Mesenchymal stem cell (in vitro differentiated cells and primary cell): ENCODE results near the gene DPY19L3.
"Not testable (repeated sequence)": the region's sequence is repeated elsewhere in the genome, so short reads cannot be mapped to it uniquely, and the experiment has no call there.

Experiments
- DNase-seq: peaks from one replicate; pipeline ENCODE4 v3.0.0-alpha.2; 2013
- H2AFZ ChIP-seq: one replicate; pipeline ENCODE4 v1.6.1; 2013; ENCODE audit warnings: low read depth, mild to moderate bottlenecking, control low read depth, inconsistent platforms, low read length, moderate library complexity
- H2AK5ac ChIP-seq: 2 replicates; pipeline ENCODE4 v1.6.1; 2013; ENCODE audit warnings: low read length, moderate library complexity, mild to moderate bottlenecking, inconsistent platforms; ENCODE audit not compliant: severe bottlenecking
- H2BK120ac ChIP-seq: one replicate; pipeline ENCODE4 v1.6.1; 2013; ENCODE audit warnings: low read depth, mild to moderate bottlenecking, inconsistent platforms, low read length, moderate library complexity
- H2BK12ac ChIP-seq, 2 experiments: one replicate each; pipeline ENCODE4 v1.6.1; 2013; ENCODE audit warnings: inconsistent platforms in 2 of 2, low read length in 2 of 2, mild to moderate bottlenecking in 2 of 2, moderate library complexity in 2 of 2, control low read depth in 1 of 2
- H2BK15ac ChIP-seq: one replicate; pipeline ENCODE4 v1.6.1; 2013; ENCODE audit warnings: mild to moderate bottlenecking, low read depth, inconsistent platforms; ENCODE audit not compliant: poor library complexity, severe bottlenecking
- H2BK5ac ChIP-seq: 2 replicates; pipeline ENCODE4 v1.6.1; 2013; ENCODE audit warnings: low read depth, mild to moderate bottlenecking, low read length, control low read depth, inconsistent platforms; ENCODE audit not compliant: poor library complexity, severe bottlenecking
- H3K14ac ChIP-seq, 2 experiments: one replicate each; pipeline ENCODE4 v1.6.1; 2013; ENCODE audit warnings: inconsistent platforms in 2 of 2, low read length in 2 of 2, control low read depth in 1 of 2, mild to moderate bottlenecking in 1 of 2, moderate library complexity in 1 of 2
- H3K18ac ChIP-seq, 2 experiments: one replicate each; pipeline ENCODE4 v1.6.1; 2013; ENCODE audit warnings: inconsistent platforms in 2 of 2, low read length in 2 of 2, control low read depth in 1 of 2, low read depth in 1 of 2, mild to moderate bottlenecking in 1 of 2
- H3K23ac ChIP-seq, 2 experiments: one replicate each; pipeline ENCODE4 v1.6.1; 2013; ENCODE audit warnings: inconsistent platforms in 2 of 2, low read length in 2 of 2, mild to moderate bottlenecking in 2 of 2, moderate library complexity in 2 of 2, control low read depth in 1 of 2
- H3K27ac ChIP-seq: 2 replicates; pipeline ENCODE4 v1.5.1; 2013; ENCODE audit warnings: mild to moderate bottlenecking, moderate library complexity, low read length, control low read depth, inconsistent platforms; ENCODE audit not compliant: poor library complexity, severe bottlenecking
- H3K27me3 ChIP-seq, 2 experiments: 2 replicates each; pipeline versions ENCODE4 v1.6.1 to v1.7.0; 2013; ENCODE audit warnings: low read length in 2 of 2, mild to moderate bottlenecking in 2 of 2, moderate library complexity in 2 of 2, control low read depth in 1 of 2, inconsistent platforms in 1 of 2; ENCODE audit not compliant: control insufficient read depth in 1 of 2, insufficient read depth in 1 of 2
- H3K36me3 ChIP-seq, 2 experiments: 2 replicates each; pipeline versions ENCODE4 v1.6.1 to v1.7.0; 2013; ENCODE audit warnings: low read length in 2 of 2, control low read depth in 1 of 2, inconsistent platforms in 1 of 2, low read depth in 1 of 2, mild to moderate bottlenecking in 1 of 2; ENCODE audit not compliant: insufficient read depth in 2 of 2, control insufficient read depth in 1 of 2
- H3K4ac ChIP-seq, 2 experiments: one replicate each; pipeline ENCODE4 v1.6.1; 2013; ENCODE audit warnings: inconsistent platforms in 2 of 2, low read length in 2 of 2, mild to moderate bottlenecking in 2 of 2, moderate library complexity in 2 of 2, control low read depth in 1 of 2, low read depth in 1 of 2
- H3K4me1 ChIP-seq: 2 replicates; pipeline ENCODE4 v1.6.1; 2013; ENCODE audit warnings: low read depth, low read length, control low read depth; ENCODE audit not compliant: control insufficient read depth, insufficient read depth
- H3K4me2 ChIP-seq: 2 replicates; pipeline ENCODE4 v1.6.1; 2013; ENCODE audit warnings: low read length, mild to moderate bottlenecking, inconsistent platforms; ENCODE audit not compliant: poor library complexity, severe bottlenecking
- H3K4me3 ChIP-seq, 2 experiments: 2 replicates each; pipeline versions ENCODE4 v1.5.1 to v1.7.0; 2013; ENCODE audit warnings: low read length in 2 of 2, mild to moderate bottlenecking in 2 of 2, control low read depth in 1 of 2, low read depth in 1 of 2; ENCODE audit not compliant: insufficient read depth in 1 of 2
- H3K79me1 ChIP-seq: replicated peaks from 2 replicates; pipeline ENCODE4 v1.6.1; 2013; ENCODE audit warnings: mild to moderate bottlenecking, control low read depth, low read length, inconsistent platforms; ENCODE audit not compliant: poor library complexity, severe bottlenecking
- H3K9ac ChIP-seq: 2 replicates; pipeline ENCODE4 v1.7.0; 2013; ENCODE audit warnings: mild to moderate bottlenecking, low read length, moderate library complexity
- H3K9me3 ChIP-seq: 2 replicates; pipeline ENCODE4 v1.7.0; 2013; ENCODE audit warnings: mild to moderate bottlenecking, low read length; ENCODE audit not compliant: control insufficient read depth
- H4K8ac ChIP-seq: one replicate; pipeline ENCODE4 v1.6.1; 2013; ENCODE audit warnings: inconsistent platforms, mild to moderate bottlenecking, low read length, moderate library complexity
- H4K91ac ChIP-seq: one replicate; pipeline ENCODE4 v1.6.1; 2013; ENCODE audit warnings: mild to moderate bottlenecking, low read length, inconsistent platforms
- whole genome bisulfite sequencing: methylation state at CpG from one replicate; pipeline ENCODE4 v1.1.7; 2013; ENCODE audit warnings: mixed read lengths; 5-methylcytosine and 5-hydroxymethylcytosine counted together

Gene DPY19L3

DNA sequence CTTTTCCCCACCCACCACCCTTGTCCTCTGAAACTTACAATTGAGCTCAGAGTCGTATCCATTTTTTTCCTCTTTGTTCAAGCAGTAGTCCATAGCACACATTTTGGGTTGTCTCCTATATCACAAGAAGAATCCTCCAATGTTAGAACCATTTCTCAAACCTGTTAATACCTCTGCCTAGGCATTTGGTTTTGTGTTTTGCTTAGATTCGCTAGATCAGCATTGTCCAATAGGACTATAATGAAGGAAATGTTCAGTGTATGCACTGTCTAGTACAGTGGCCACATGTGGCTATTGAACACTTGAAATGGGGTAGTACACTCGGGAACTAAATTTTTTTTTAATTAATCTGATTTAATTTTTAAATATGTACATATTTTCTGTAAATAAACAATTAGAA lies 12.6 kb downstream of the DPY19L3 start:
- Histone ChIP-seq H3K4ac (no peak overlapping the region), H2AK5ac (no peak overlapping the region), H3K9ac (no peak overlapping the region), H3K27me3 (no peaks in the 10 kb centered on the region), H2AFZ (no peak overlapping the region), H4K8ac (no peak overlapping the region), H3K79me1 (peaks cover 22% of the 10 kb centered on the region), H2BK5ac (no peak overlapping the region), H3K4me2 (no peak overlapping the region), H3K18ac (no peak overlapping the region), H3K36me3 (peaks cover 20 to 57% of the 10 kb centered on the region in 2 experiments), H4K91ac (no peak overlapping the region), H3K4me3 (no peak overlapping the region), H3K27ac (no peak overlapping the region), H3K4me1 (no peaks in the 10 kb centered on the region), H3K9me3 (no peaks in the 10 kb centered on the region), H3K14ac (no peak overlapping the region), H2BK120ac (no peak overlapping the region), H3K23ac (no peak overlapping the region), H2BK12ac (no peak overlapping the region), H2BK15ac (no peak overlapping the region)
- 97% methylated on average over 2 of the region's 3 CpGs for WGBS
- DNase-seq = no peak

DNA sequence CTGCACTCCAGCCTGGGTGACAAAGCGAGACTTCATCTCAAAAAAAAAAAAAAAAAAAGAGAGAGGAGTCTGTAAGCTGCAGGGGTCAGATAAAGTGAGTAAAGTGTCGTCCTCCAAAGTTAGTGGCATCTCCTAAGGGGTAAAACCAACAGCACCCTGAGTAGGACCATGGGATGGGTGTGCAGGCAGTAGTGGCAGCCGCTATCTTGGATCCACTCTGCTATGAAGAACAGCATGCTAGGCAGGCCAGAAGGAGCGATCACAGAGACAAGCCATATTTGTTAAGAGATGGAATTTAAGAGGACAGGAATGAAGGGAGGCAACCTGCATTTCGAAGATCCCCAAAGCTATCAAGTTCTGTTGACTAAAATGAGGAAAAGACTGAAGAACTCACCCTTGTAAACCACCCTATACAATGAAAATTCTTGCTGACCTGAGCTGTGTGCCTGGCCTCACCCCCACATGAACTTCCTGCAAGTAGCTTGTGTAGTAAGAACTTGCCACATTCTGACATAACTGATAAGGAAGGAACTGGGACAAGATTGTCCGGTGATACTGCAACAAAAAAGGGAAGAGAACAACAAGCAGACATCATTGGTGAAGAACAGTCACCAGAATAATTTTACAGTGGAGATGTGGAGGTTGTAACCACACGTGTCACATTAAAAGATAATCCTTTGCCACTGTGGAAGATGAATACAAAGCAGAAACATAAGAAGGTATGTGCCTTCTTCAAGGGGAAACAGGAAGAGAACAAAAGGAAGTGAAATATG lies 16.2 kb downstream of the DPY19L3 start:
- H3K23ac ChIP-seq = no peak overlapping the region
- H3K27me3 ChIP-seq = no peaks in the 10 kb centered on the region
- H3K9me3 ChIP-seq = no peaks in the 10 kb centered on the region
- no peak overlapping the region for H2BK12ac ChIP-seq
- no peak overlapping the region for H2AFZ ChIP-seq
- H3K9ac ChIP-seq = no peak overlapping the region
- peak overlapping the region in 1 of 2 experiments; percentile 57 for H3K18ac ChIP-seq
- no peak overlapping the region for H3K4ac ChIP-seq
- H4K91ac ChIP-seq = no peak overlapping the region
- H3K4me2 ChIP-seq = no peak overlapping the region
- 80% methylated on average over 6 of the region's 7 CpGs for WGBS
- H3K79me1 ChIP-seq = peaks cover 19% of the 10 kb centered on the region
- no peak overlapping the region for H4K8ac ChIP-seq
- peak; percentile 3 for DNase-seq
- no peak overlapping the region for H2BK5ac ChIP-seq
- H2AK5ac ChIP-seq = no peak overlapping the region
- H3K4me1 ChIP-seq = no peaks in the 10 kb centered on the region
- H3K14ac ChIP-seq = no peak overlapping the region
- no peak overlapping the region for H3K4me3 ChIP-seq
- H3K27ac ChIP-seq = no peak overlapping the region
- H3K36me3 ChIP-seq = peaks cover 9 to 35% of the 10 kb centered on the region in 2 experiments
- H2BK15ac ChIP-seq = no peak overlapping the region
- no peak overlapping the region for H2BK120ac ChIP-seq

DNA sequence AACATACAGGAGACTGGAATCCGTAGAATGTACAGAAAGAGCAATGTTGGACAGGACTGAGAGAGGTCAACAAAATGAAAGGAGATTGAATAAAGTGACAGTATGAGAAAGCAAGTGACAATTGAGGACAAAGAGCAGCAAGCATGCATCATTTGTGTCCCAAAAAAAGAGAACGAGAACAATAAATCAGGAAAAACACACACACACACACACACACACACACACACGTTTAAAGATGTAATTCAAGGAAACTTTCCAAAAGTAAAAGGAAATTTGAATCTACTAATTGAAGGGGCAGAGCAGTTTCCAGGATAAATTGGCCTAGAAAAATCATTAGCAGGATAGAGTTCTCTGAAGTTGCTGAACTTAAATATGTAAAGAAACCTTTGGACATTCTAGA lies 16.9 kb downstream of the DPY19L3 start:
- peaks cover 22% of the 10 kb centered on the region for H3K79me1 ChIP-seq
- no peak overlapping the region for H3K4ac ChIP-seq
- DNase-seq = no peak
- no peak overlapping the region for H2AFZ ChIP-seq
- no peak overlapping the region for H3K18ac ChIP-seq
- no peak overlapping the region for H3K9ac ChIP-seq
- H3K4me2 ChIP-seq = no peak overlapping the region
- no peak overlapping the region for H4K91ac ChIP-seq
- no peaks in the 10 kb centered on the region for H3K9me3 ChIP-seq
- no peak overlapping the region for H2BK12ac ChIP-seq
- no peaks in the 10 kb centered on the region for H3K27me3 ChIP-seq
- no peak overlapping the region for H2AK5ac ChIP-seq
- no peak overlapping the region for H3K27ac ChIP-seq
- no peak overlapping the region for H2BK120ac ChIP-seq
- no peaks in the 10 kb centered on the region for H3K4me1 ChIP-seq
- H3K4me3 ChIP-seq = no peak overlapping the region
- no peak overlapping the region for H4K8ac ChIP-seq
- H3K23ac ChIP-seq = no peak overlapping the region
- WGBS = 100% methylated on average over 1 of the region's 3 CpGs
- no peak overlapping the region for H2BK5ac ChIP-seq
- H3K36me3 ChIP-seq = peaks cover 11 to 34% of the 10 kb centered on the region in 2 experiments
- H3K14ac ChIP-seq = no peak overlapping the region
- no peak overlapping the region for H2BK15ac ChIP-seq

DNA sequence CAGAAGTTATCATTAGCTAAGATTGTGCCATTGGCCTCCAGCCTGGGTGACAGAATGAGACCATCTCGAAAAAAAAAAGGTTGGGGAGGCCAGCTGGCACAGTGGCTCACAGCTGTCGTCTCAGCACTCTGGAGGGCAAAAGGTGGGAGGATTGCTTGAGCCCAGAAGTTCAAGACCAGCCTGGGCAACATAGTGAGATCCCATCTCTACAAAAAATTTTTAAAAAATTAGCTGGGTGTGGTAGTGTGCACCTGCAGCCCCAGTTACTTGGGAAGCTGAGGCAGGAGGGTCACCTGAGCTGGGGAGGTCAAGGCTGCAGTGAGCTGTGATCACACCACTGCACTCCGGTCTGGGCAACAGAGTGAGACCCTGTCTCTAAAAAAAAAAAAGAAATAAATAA lies 18.4 kb downstream of the DPY19L3 start:
- not testable (repeated sequence) for H3K4ac ChIP-seq, DNase-seq
- 94% methylated on average over 2 of the region's 3 CpGs for WGBS

More for the DNA sequence above, 18.4 kb downstream of the DPY19L3 start:
- not testable (repeated sequence) for H3K14ac ChIP-seq, H2BK5ac ChIP-seq, H3K18ac ChIP-seq, H4K8ac ChIP-seq, H2BK12ac ChIP-seq, H3K9ac ChIP-seq, H2AK5ac ChIP-seq, H2BK15ac ChIP-seq, H3K4me3 ChIP-seq, H4K91ac ChIP-seq, H2AFZ ChIP-seq, H3K27ac ChIP-seq, H3K4me2 ChIP-seq, H3K4me1 ChIP-seq, H3K9me3 ChIP-seq, H2BK120ac ChIP-seq, H3K27me3 ChIP-seq, H3K23ac ChIP-seq
- peaks cover 11 to 31% of the 10 kb centered on the region in 2 experiments for H3K36me3 ChIP-seq
- peaks cover 20% of the 10 kb centered on the region for H3K79me1 ChIP-seq
